ENCODE data around the gene NPIPB2. TPM values are rescaled to one million over a fixed set of nuclear protein-coding genes. Genes with fewer than 3 reads are reported as not detected.
A peak's percentile ranks its signal among the peaks of the same experiment; 100 is the strongest.
"Not testable (repeated sequence)": the region's sequence is repeated elsewhere in the genome, so short reads cannot be mapped to it uniquely, and the experiment has no call there.

NPIPB2 gene
- total and polyA plus RNA-seq, 5 donors from 2014 or later = 0.44 to 17.5 (median 2.2) TPM; not detected in 1

DNA sequence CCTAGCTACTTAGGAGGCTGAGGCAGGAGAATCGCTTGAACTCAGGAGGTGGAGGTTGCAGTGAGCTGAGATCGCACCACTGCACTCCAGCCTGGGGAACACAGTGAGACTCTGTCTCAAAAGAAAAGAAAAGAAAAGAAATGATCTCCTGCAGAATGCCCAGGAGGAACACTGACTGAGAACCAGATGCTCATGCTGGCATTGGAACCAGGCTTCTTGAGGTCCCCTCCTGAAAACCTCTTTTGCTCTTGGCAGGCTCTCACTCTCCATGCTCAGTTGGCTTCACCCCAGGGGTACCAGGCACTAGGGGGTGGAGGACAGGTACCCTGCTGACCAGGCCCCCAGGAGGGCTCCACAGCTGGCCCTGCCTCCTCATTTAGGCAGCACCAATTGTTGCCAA lies 14.7 kb upstream of the NPIPB2 start:
- peaks cover 0 to 2% (median 0%) of the 10 kb centered on the region in 4 donors for H3K4me1 Mint-ChIP-seq
- no peaks in the 10 kb centered on the region for H3K9me3 Mint-ChIP-seq
- Histone ChIP-seq H3K27me3 (ENCODE audit: control insufficient read depth, insufficient read depth, low read length) (no peaks in the 10 kb centered on the region), H3K27ac (ENCODE audit: insufficient read depth, low read length, poor library complexity, severe bottlenecking) (no peak overlapping the region), H3K4me1 (ENCODE audit: control insufficient read depth, insufficient read depth, low read length, poor library complexity, severe bottlenecking) (no peaks in the 10 kb centered on the region), H3K36me3 (ENCODE audit: control insufficient read depth, insufficient read depth, low read length) (no peaks in the 10 kb centered on the region), H3K9me3 (ENCODE audit: control insufficient read depth in 2 of 2, low read length in 2 of 2) (no peaks in the 10 kb centered on the region), H3K4me3 (ENCODE audit: low read depth, low read length) (no peak overlapping the region)
- peaks cover 26% of the 10 kb centered on the region for H3K27me3 Mint-ChIP-seq
- DNase-seq (no peak), ATAC-seq (ENCODE audit: low read depth in 2 of 2) (no peak)
- H3K27ac Mint-ChIP-seq = no peak overlapping the region
- no peak overlapping the region for H3K4me3 Mint-ChIP-seq
- H3K36me3 Mint-ChIP-seq = peaks cover 4% of the 10 kb centered on the region

DNA sequence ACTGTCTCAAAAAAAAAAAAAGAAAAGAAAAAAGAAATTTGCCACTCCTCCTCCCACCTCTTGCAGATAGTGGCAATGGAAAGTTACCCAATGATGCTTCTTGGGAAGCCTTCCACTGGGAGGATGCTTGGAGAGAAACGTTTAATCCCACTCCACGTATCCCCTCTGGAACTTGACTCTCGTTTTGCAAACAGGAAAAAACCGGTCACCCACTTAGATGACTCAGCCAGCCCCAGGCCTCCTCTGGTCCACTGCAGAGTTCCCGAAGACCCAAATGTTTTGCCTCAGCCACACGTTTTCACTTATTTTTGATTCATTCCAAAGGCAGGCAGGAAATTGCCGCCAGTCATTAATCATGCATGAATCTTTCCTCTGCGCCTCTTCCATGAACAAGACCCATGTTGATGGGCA lies 13.9 kb upstream of the NPIPB2 start:
- H3K36me3 Mint-ChIP-seq = peaks cover 4% of the 10 kb centered on the region
- H3K27me3 Mint-ChIP-seq = peaks cover 23% of the 10 kb centered on the region
- DNase-seq = no peak
- H3K4me3 Mint-ChIP-seq = no peak overlapping the region
- no peak overlapping the region for H3K27ac ChIP-seq (ENCODE audit: insufficient read depth, low read length, poor library complexity, severe bottlenecking)
- H3K4me1 ChIP-seq (ENCODE audit: control insufficient read depth, insufficient read depth, low read length, poor library complexity, severe bottlenecking) = no peaks in the 10 kb centered on the region
- H3K27me3 ChIP-seq (ENCODE audit: control insufficient read depth, insufficient read depth, low read length) = no peaks in the 10 kb centered on the region
- peaks cover 0 to 2% (median 0%) of the 10 kb centered on the region in 4 donors for H3K4me1 Mint-ChIP-seq
- no peaks in the 10 kb centered on the region for H3K9me3 ChIP-seq (ENCODE audit: control insufficient read depth in 2 of 2, low read length in 2 of 2)
- H3K9me3 Mint-ChIP-seq = no peaks in the 10 kb centered on the region
- no peaks in the 10 kb centered on the region for H3K36me3 ChIP-seq (ENCODE audit: control insufficient read depth, insufficient read depth, low read length)
- H3K27ac Mint-ChIP-seq = peak overlapping the region in 1 of 3 donors; percentile 63
- no peak overlapping the region for H3K4me3 ChIP-seq (ENCODE audit: low read depth, low read length)
- ATAC-seq (ENCODE audit: low read depth in 2 of 2) = no peak

GRCh38 chr16:11953576-11953975 lies 11.7 kb upstream of the NPIPB2 start:
- not testable (repeated sequence) for H3K27ac ChIP-seq (ENCODE audit: insufficient read depth, low read length, poor library complexity, severe bottlenecking); H3K4me3 Mint-ChIP-seq; H3K27ac Mint-ChIP-seq; H3K9me3 Mint-ChIP-seq; H3K4me3 ChIP-seq (ENCODE audit: low read depth, low read length); DNase-seq; H3K9me3 ChIP-seq (ENCODE audit: control insufficient read depth in 2 of 2, low read length in 2 of 2); H3K4me1 ChIP-seq (ENCODE audit: control insufficient read depth, insufficient read depth, low read length, poor library complexity, severe bottlenecking); H3K27me3 ChIP-seq (ENCODE audit: control insufficient read depth, insufficient read depth, low read length); H3K36me3 Mint-ChIP-seq; H3K4me1 Mint-ChIP-seq; ATAC-seq (ENCODE audit: low read depth in 2 of 2); H3K36me3 ChIP-seq (ENCODE audit: control insufficient read depth, insufficient read depth, low read length)
- H3K27me3 Mint-ChIP-seq = peaks cover 15% of the 10 kb centered on the region

DNA sequence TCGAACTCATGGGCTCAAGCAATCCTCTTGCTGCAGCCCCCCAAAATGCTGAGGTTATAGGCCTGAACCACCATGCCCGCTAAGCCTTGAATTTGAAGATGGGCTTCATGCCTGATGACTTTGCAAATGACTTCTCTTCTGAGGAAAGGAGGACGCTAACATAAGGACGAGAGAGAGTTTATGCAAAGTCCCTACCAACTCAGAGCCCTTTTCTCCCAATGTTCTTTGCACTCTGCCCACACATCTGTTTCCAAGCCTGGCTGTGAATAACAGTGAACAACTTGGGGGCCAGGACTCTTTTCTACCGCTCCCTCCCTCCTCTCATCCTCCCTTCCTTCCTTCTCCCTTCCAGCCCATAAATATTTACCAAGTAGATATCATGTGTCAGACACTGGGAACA lies 8.5 kb upstream of the NPIPB2 start:
- Histone ChIP-seq H3K27me3 (ENCODE audit: control insufficient read depth, insufficient read depth, low read length) (no peaks in the 10 kb centered on the region), H3K9me3 (ENCODE audit: control insufficient read depth in 2 of 2, low read length in 2 of 2) (no peaks in the 10 kb centered on the region), H3K36me3 (ENCODE audit: control insufficient read depth, insufficient read depth, low read length) (no peaks in the 10 kb centered on the region), H3K4me1 (ENCODE audit: control insufficient read depth, insufficient read depth, low read length, poor library complexity, severe bottlenecking) (no peaks in the 10 kb centered on the region), H3K27ac (ENCODE audit: insufficient read depth, low read length, poor library complexity, severe bottlenecking) (no peak overlapping the region), H3K4me3 (ENCODE audit: low read depth, low read length) (no peak overlapping the region)
- DNase-seq (no peak), ATAC-seq (ENCODE audit: low read depth in 2 of 2) (no peak)
- Mint-ChIP-seq H3K4me3 (peak overlapping the region in 1 of 4 donors; percentile 30), H3K9me3 (no peaks in the 10 kb centered on the region), H3K36me3 (no peaks in the 10 kb centered on the region), H3K27ac (no peak overlapping the region), H3K4me1 (no peaks in the 10 kb centered on the region), H3K27me3 (peaks cover 4% of the 10 kb centered on the region)

DNA sequence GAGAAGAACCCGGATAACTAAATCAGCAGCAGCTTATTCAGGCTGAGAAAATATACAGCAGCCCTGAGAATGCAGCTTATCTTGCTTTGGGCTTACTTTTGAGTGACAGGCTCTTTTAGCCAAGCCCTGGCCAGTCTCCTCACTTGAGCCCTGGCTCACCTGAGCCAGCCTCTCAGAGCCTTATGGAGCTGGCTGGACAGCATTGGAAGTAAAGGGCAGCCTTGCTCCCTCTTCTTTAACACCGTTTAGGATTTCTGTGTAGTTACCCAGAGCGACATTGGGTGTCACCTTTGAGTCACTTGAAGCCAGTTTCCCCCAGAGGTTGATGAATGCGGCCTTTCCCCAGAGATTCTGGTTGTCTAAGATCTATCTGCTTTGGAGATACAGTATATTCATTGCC lies 7.7 kb upstream of the NPIPB2 start:
- no peaks in the 10 kb centered on the region for H3K27me3 ChIP-seq (ENCODE audit: control insufficient read depth, insufficient read depth, low read length)
- H3K36me3 ChIP-seq (ENCODE audit: control insufficient read depth, insufficient read depth, low read length) = no peaks in the 10 kb centered on the region
- no peak overlapping the region for H3K4me3 ChIP-seq (ENCODE audit: low read depth, low read length)
- Mint-ChIP-seq H3K4me3 (no peak overlapping the region), H3K27ac (no peak overlapping the region), H3K36me3 (no peaks in the 10 kb centered on the region), H3K9me3 (no peaks in the 10 kb centered on the region), H3K27me3 (peaks cover 4% of the 10 kb centered on the region), H3K4me1 (no peaks in the 10 kb centered on the region)
- ATAC-seq (ENCODE audit: low read depth in 2 of 2) (no peak), DNase-seq (peak in 1 of 3 donors; percentile 39)
- H3K4me1 ChIP-seq (ENCODE audit: control insufficient read depth, insufficient read depth, low read length, poor library complexity, severe bottlenecking) = no peaks in the 10 kb centered on the region
- no peak overlapping the region for H3K27ac ChIP-seq (ENCODE audit: insufficient read depth, low read length, poor library complexity, severe bottlenecking)
- no peaks in the 10 kb centered on the region for H3K9me3 ChIP-seq (ENCODE audit: control insufficient read depth in 2 of 2, low read length in 2 of 2)

GRCh38 chr16:11948819-11949218 lies 7.0 kb upstream of the NPIPB2 start:
- Mint-ChIP-seq H3K36me3 (no peaks in the 10 kb centered on the region), H3K4me3 (no peak overlapping the region), H3K4me1 (no peaks in the 10 kb centered on the region), H3K27ac (no peak overlapping the region), H3K27me3 (peaks cover 4% of the 10 kb centered on the region), H3K9me3 (no peaks in the 10 kb centered on the region)
- no peaks in the 10 kb centered on the region for H3K36me3 ChIP-seq (ENCODE audit: control insufficient read depth, insufficient read depth, low read length)
- DNase-seq (no peak), ATAC-seq (ENCODE audit: low read depth in 2 of 2) (no peak)
- H3K9me3 ChIP-seq (ENCODE audit: control insufficient read depth in 2 of 2, low read length in 2 of 2) = no peaks in the 10 kb centered on the region
- no peak overlapping the region for H3K4me3 ChIP-seq (ENCODE audit: low read depth, low read length)
- no peak overlapping the region for H3K27ac ChIP-seq (ENCODE audit: insufficient read depth, low read length, poor library complexity, severe bottlenecking)
- no peaks in the 10 kb centered on the region for H3K27me3 ChIP-seq (ENCODE audit: control insufficient read depth, insufficient read depth, low read length)
- no peaks in the 10 kb centered on the region for H3K4me1 ChIP-seq (ENCODE audit: control insufficient read depth, insufficient read depth, low read length, poor library complexity, severe bottlenecking)

DNA sequence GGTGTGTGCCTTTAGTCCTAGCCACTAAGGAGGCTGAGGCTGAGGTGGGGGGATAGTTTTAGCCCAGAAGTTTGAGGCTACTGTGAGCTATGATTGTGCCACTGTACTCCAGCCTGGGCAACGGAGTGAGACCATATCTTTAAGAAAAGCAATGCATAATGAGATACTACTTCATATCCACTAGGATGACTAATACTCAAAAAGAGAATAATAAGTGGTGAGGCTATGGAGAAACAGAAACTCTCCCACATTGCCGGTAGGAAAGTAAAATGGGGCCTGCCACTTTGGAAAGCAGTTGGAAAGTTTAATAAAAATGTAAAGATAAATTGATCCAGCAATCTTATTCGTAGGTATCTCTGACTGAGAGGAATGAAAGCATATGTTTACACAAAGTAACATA lies 4.6 kb upstream of the NPIPB2 start:
- Mint-ChIP-seq H3K36me3 (no peaks in the 10 kb centered on the region), H3K9me3 (no peaks in the 10 kb centered on the region), H3K27me3 (peaks cover 4% of the 10 kb centered on the region), H3K4me1 (no peaks in the 10 kb centered on the region), H3K27ac (no peak overlapping the region), H3K4me3 (no peak overlapping the region)
- Histone ChIP-seq H3K27me3 (ENCODE audit: control insufficient read depth, insufficient read depth, low read length) (no peaks in the 10 kb centered on the region), H3K27ac (ENCODE audit: insufficient read depth, low read length, poor library complexity, severe bottlenecking) (no peak overlapping the region), H3K4me1 (ENCODE audit: control insufficient read depth, insufficient read depth, low read length, poor library complexity, severe bottlenecking) (no peaks in the 10 kb centered on the region), H3K36me3 (ENCODE audit: control insufficient read depth, insufficient read depth, low read length) (no peaks in the 10 kb centered on the region), H3K9me3 (ENCODE audit: control insufficient read depth in 2 of 2, low read length in 2 of 2) (no peaks in the 10 kb centered on the region), H3K4me3 (ENCODE audit: low read depth, low read length) (no peak overlapping the region)
- DNase-seq = no peak
- ATAC-seq (ENCODE audit: low read depth in 2 of 2) = no peak

- H3K27ac ChIP-seq (ENCODE audit: insufficient read depth, low read length, poor library complexity, severe bottlenecking); H3K27ac Mint-ChIP-seq; H3K4me3 Mint-ChIP-seq; H3K4me1 ChIP-seq (ENCODE audit: control insufficient read depth, insufficient read depth, low read length, poor library complexity, severe bottlenecking); DNase-seq; H3K27me3 ChIP-seq (ENCODE audit: control insufficient read depth, insufficient read depth, low read length); H3K9me3 ChIP-seq (ENCODE audit: control insufficient read depth in 2 of 2, low read length in 2 of 2); ATAC-seq (ENCODE audit: low read depth in 2 of 2); H3K36me3 Mint-ChIP-seq; H3K36me3 ChIP-seq (ENCODE audit: control insufficient read depth, insufficient read depth, low read length); H3K9me3 Mint-ChIP-seq; H3K4me3 ChIP-seq (ENCODE audit: low read depth, low read length); H3K4me1 Mint-ChIP-seq; H3K27me3 Mint-ChIP-seq: not testable (repeated sequence)
Observed at GRCh38 chr16:11927350-11927749, 14.5 kb downstream of the NPIPB2 start.

Data from CD4-positive, CD25-positive, alpha-beta regulatory T cell (primary cell).